Body of pancreas (tissue), 4 donors: Measurements from ENCODE around the gene MACROH2A2. TPM values are rescaled to one million over a fixed set of nuclear protein-coding genes. Genes with fewer than 3 reads are reported as not detected.

Experiments used
- ATAC-seq: fragments of 150-250 bp; one replicate; pipeline ENCODE4 v1.9.1; 2016
- DNase-seq, 4 donors: peaks; one replicate each; pipeline ENCODE4 v3.0.0-alpha.2; 2019
- H3K27ac ChIP-seq, 4 donors: fragments of 200-600 bp; sonication (generic); 1 replicate in 3 of 4; 2 replicates in 1 of 4; pipeline versions ENCODE4 v1.5.1 to v1.6.1; 2016 to 2019; ENCODE audit warnings: mild to moderate bottlenecking in 1 of 4, mixed read lengths in 1 of 4, moderate library complexity in 1 of 4
- H3K27me3 ChIP-seq, 2 donors: fragments of 200-600 bp; sonication (generic); one replicate each; pipeline ENCODE4 v1.6.0; 2016; ENCODE audit warnings: mild to moderate bottlenecking in 1 of 2
- H3K36me3 ChIP-seq, 2 donors: fragments of 200-600 bp; sonication (generic); replicated peaks in 1 of 2; 2 replicates each; pipeline ENCODE4 v1.5.1; 2016; ENCODE audit warnings: low read depth in 2 of 2; ENCODE audit not compliant: insufficient read depth in 1 of 2
- H3K4me1 ChIP-seq: fragments of 200-600 bp; sonication (generic); one replicate; pipeline ENCODE4 v1.6.0; 2016
- H3K4me3 ChIP-seq, 2 donors: fragments of 200-600 bp; sonication (generic); 1 replicate in 1 of 2; 2 replicates in 1 of 2; pipeline ENCODE4 v1.5.1; 2016 to 2019
- H3K9me3 ChIP-seq, 3 donors: fragments of 200-600 bp; sonication (generic); 1 replicate in 2 of 3; 2 replicates in 1 of 3; pipeline ENCODE4 v1.5.1; 2016
- CTCF ChIP-seq, 7 experiments: fragments of 450-650 bp in 4 of 7; fragments of 200-600 bp in 3 of 7; sonication (generic) in 3 of 7; IDR thresholded peaks; one replicate each; pipeline ENCODE4 v1.5.1; 2016 to 2019; ENCODE audit warnings: antibody characterized with exemption in 7 of 7
- POLR2A ChIP-seq, 3 donors: fragments of 450-650 bp; IDR thresholded peaks; one replicate each; pipeline ENCODE4 v1.6.1; 2016; ENCODE audit warnings: antibody characterized with exemption in 3 of 3, mild to moderate bottlenecking in 2 of 3
- WGBS, 2 donors: methylation state at CpG; one replicate each; pipeline ENCODE4 v1.1.5; 2017; 5-methylcytosine and 5-hydroxymethylcytosine counted together
- intact Hi-C: fragments of 100-400 bp; cut with DNase I; formaldehyde crosslinking; loops from one replicate; pipeline ENCODE4 v1.15.1; 2023
- total RNA-seq, 2 donors: library from RNA; depleted of rRNA; stranded (reverse); fragments of >200 nt; gene quantifications; one replicate each; pipeline ENCODE4 v1.1.0, GENCODE V29; 2016

Gene MACROH2A2
- total RNA-seq, 2 donors from 2014 or later, result 0.99 to 10.6 TPM

- H3K27me3 ChIP-seq, result no peaks in the 10 kb centered on the region
- H3K4me3 ChIP-seq, result no peak overlapping the region
- intact Hi-C loops, result no loop called here
- H3K36me3 ChIP-seq, result peaks cover 0 to 9% of the 10 kb centered on the region in 2 donors
- TF ChIP-seq CTCF (IDR thresholded peaks at IDR 0.05) (no peak), POLR2A (IDR thresholded peaks at IDR 0.05) (no peak)
- DNase-seq (no peak), ATAC-seq (no peak)
- H3K27ac ChIP-seq, result no peak overlapping the region
- 88 to 100% methylated on average over 2 to 14 of the region's 15 CpGs for WGBS, 2 donors
- H3K9me3 ChIP-seq, result no peaks in the 10 kb centered on the region
- H3K4me1 ChIP-seq, result no peaks in the 10 kb centered on the region
Observed at GRCh38 chr10:70114902-70115301, 62.3 kb downstream of the MACROH2A2 start.

GRCh38 chr10:70115948-70116682 lies 63.5 kb downstream of the MACROH2A2 start:
- no peaks in the 10 kb centered on the region for H3K9me3 ChIP-seq
- TF ChIP-seq CTCF (IDR thresholded peaks at IDR 0.05) (peak; percentile 70 to 87 (median 80)), POLR2A (IDR thresholded peaks at IDR 0.05) (no peak)
- H3K36me3 ChIP-seq, result peaks cover 0 to 9% of the 10 kb centered on the region in 2 donors
- WGBS, 2 donors, result 41 to 45% methylated on average over 11 to 12 of the region's 12 CpGs
- H3K27me3 ChIP-seq, result no peaks in the 10 kb centered on the region
- H3K27ac ChIP-seq, result no peak overlapping the region
- intact Hi-C loops, result no loop called here
- no peaks in the 10 kb centered on the region for H3K4me1 ChIP-seq
- peak; percentile 68 for ATAC-seq
- no peak overlapping the region for H3K4me3 ChIP-seq
- peak; percentile 67 to 82 (median 68) for DNase-seq

GRCh38 chr10:70117646-70118045 lies 65.0 kb downstream of the MACROH2A2 start:
- no peak for TF ChIP-seq POLR2A (IDR thresholded peaks at IDR 0.05)
- TF ChIP-seq CTCF (IDR thresholded peaks at IDR 0.05), result no peak
- no peaks in the 10 kb centered on the region for H3K4me1 ChIP-seq
- H3K4me3 ChIP-seq, result no peak overlapping the region
- H3K9me3 ChIP-seq, result no peaks in the 10 kb centered on the region
- DNase-seq (no peak), ATAC-seq (no peak)
- intact Hi-C loops, result no loop called here
- 70 to 79% methylated on average over 10 of the region's 10 CpGs for WGBS, 2 donors
- H3K27ac ChIP-seq, result no peak overlapping the region
- H3K27me3 ChIP-seq, result no peaks in the 10 kb centered on the region
- peaks cover 0 to 7% of the 10 kb centered on the region in 2 donors for H3K36me3 ChIP-seq

- intact Hi-C loops, result no loop called here
- no peak overlapping the region for H3K4me3 ChIP-seq
- H3K9me3 ChIP-seq, result no peaks in the 10 kb centered on the region
- DNase-seq (no peak), ATAC-seq (no peak)
- no peaks in the 10 kb centered on the region for H3K4me1 ChIP-seq
- TF ChIP-seq CTCF (IDR thresholded peaks at IDR 0.05) (no peak), POLR2A (IDR thresholded peaks at IDR 0.05) (no peak)
- no peaks in the 10 kb centered on the region for H3K27me3 ChIP-seq
- H3K36me3 ChIP-seq, result peaks cover 0 to 7% of the 10 kb centered on the region in 2 donors
- no peak overlapping the region for H3K27ac ChIP-seq
- 77 to 84% methylated on average over 3 of the region's 3 CpGs for WGBS, 2 donors
Observed at GRCh38 chr10:70118196-70118595, 65.5 kb downstream of the MACROH2A2 start.

- H3K4me3 ChIP-seq, result no peak overlapping the region
- no peaks in the 10 kb centered on the region for H3K4me1 ChIP-seq
- no peak overlapping the region for H3K27ac ChIP-seq
- DNase-seq (no peak), ATAC-seq (no peak)
- H3K36me3 ChIP-seq, result peaks cover 0 to 3% of the 10 kb centered on the region in 2 donors
- intact Hi-C loops, result no loop called here
- H3K27me3 ChIP-seq, result no peaks in the 10 kb centered on the region
- H3K9me3 ChIP-seq, result no peaks in the 10 kb centered on the region
- no peak for TF ChIP-seq CTCF (IDR thresholded peaks at IDR 0.05)
- TF ChIP-seq POLR2A (IDR thresholded peaks at IDR 0.05), result no peak
- 81 to 82% methylated on average over 7 of the region's 7 CpGs for WGBS, 2 donors
Observed at GRCh38 chr10:70119197-70119596, 66.6 kb downstream of the MACROH2A2 start.
